HEK293 (cell line): Measurements from ENCODE around the gene EIF5A2.
"Not testable (repeated sequence)": the region's sequence is repeated elsewhere in the genome, so short reads cannot be mapped to it uniquely, and the experiment has no call there.

ENCODE experiments used
- BCL11A ChIP-seq: fragments of 450-650 bp; formaldehyde crosslinking; IDR thresholded peaks from 2 replicates; pipeline ENCODE4 v1.5.1; 2016; ENCODE audit warnings: low read depth, missing biosample characterization, missing genetic modification characterization
- ZBTB8A ChIP-seq: fragments of 450-650 bp; formaldehyde crosslinking; IDR thresholded peaks from 2 replicates; pipeline ENCODE4 v1.5.1; 2016; ENCODE audit warnings: missing biosample characterization, missing genetic modification characterization
- ZNF24 ChIP-seq: fragments of 450-650 bp; formaldehyde crosslinking; IDR thresholded peaks from 2 replicates; pipeline ENCODE4 v1.5.1; 2016; ENCODE audit warnings: missing biosample characterization, missing genetic modification characterization
- ZNF26 ChIP-seq: fragments of 450-650 bp; formaldehyde crosslinking; IDR thresholded peaks from 2 replicates; pipeline ENCODE4 v1.5.1; 2016; ENCODE audit warnings: missing biosample characterization, missing genetic modification characterization
- ZNF274 ChIP-seq, 2 experiments: fragments of 200-500 bp in 1 of 2; fragments of 450-650 bp in 1 of 2; sonication (Bioruptor generic) in 1 of 2; formaldehyde crosslinking in 1 of 2; IDR thresholded peaks; 2 replicates each; pipeline versions ENCODE4 v1.5.1 to v1.6.1; 2014 to 2016; ENCODE audit warnings: borderline replicate concordance in 1 of 2, inconsistent platforms in 1 of 2, low read length in 1 of 2, missing biosample characterization in 1 of 2, missing genetic modification characterization in 1 of 2
- ZNF558 ChIP-seq: fragments of 450-650 bp; formaldehyde crosslinking; IDR thresholded peaks from 2 replicates; pipeline ENCODE4 v1.5.1; 2016; ENCODE audit warnings: missing biosample characterization, missing genetic modification characterization
- ZNF670 ChIP-seq: fragments of 450-650 bp; formaldehyde crosslinking; IDR thresholded peaks from 2 replicates; pipeline ENCODE4 v1.5.1; 2016; ENCODE audit warnings: missing biosample characterization, missing genetic modification characterization, low read depth
- ZNF704 ChIP-seq: fragments of 450-650 bp; formaldehyde crosslinking; IDR thresholded peaks from 2 replicates; pipeline ENCODE4 v1.5.1; 2016; ENCODE audit warnings: missing biosample characterization, missing genetic modification characterization
- ZNF777 ChIP-seq: fragments of 450-650 bp; formaldehyde crosslinking; IDR thresholded peaks from 2 replicates; pipeline ENCODE4 v1.5.1; 2017; ENCODE audit warnings: missing biosample characterization, missing genetic modification characterization, borderline replicate concordance
- TF ChIP-seq, protein P1 (sequence below): fragments of 450-650 bp; formaldehyde crosslinking; IDR thresholded peaks from 2 replicates; pipeline ENCODE4 v1.5.1; 2016; ENCODE audit warnings: missing biosample characterization, missing genetic modification characterization

DNA sequence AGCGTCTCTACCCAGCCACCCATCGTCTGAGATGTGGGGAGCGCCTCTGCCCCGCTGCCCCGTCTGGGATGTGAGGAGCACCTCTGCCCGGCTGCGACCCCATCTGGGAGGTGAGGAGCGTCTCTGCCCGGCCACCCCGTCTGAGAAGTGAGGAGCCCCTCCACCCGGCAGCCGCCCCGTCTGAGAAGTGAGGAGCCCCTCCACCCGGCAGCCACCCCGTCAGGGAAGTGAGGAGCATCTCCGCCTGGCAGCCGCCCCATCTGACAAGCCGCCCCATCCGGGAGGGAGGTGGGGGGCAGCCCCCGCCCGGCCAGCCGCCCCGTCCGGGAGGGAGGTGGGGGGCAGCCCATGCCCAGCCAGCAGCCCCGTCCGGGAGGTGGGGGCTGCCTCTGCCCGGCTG, 15.1 kb upstream of the EIF5A2 start:
- TF ChIP-seq ZNF777; ZNF558 (tag by site-specific recombination); ZNF274 (IDR thresholded peaks at IDR 0.05; ENCODE audit: low read length); ZNF274 (tag by site-specific recombination; IDR thresholded peaks at IDR 0.05; ENCODE audit: borderline replicate concordance); ZNF24 (tag by site-specific recombination); ZNF26; BCL11A (tag by site-specific recombination); ZNF704 (tag by site-specific recombination); ZBTB8A (tag by site-specific recombination); ZNF670 (tag by site-specific recombination): not testable (repeated sequence)
- TF ChIP-seq, protein P1, sequence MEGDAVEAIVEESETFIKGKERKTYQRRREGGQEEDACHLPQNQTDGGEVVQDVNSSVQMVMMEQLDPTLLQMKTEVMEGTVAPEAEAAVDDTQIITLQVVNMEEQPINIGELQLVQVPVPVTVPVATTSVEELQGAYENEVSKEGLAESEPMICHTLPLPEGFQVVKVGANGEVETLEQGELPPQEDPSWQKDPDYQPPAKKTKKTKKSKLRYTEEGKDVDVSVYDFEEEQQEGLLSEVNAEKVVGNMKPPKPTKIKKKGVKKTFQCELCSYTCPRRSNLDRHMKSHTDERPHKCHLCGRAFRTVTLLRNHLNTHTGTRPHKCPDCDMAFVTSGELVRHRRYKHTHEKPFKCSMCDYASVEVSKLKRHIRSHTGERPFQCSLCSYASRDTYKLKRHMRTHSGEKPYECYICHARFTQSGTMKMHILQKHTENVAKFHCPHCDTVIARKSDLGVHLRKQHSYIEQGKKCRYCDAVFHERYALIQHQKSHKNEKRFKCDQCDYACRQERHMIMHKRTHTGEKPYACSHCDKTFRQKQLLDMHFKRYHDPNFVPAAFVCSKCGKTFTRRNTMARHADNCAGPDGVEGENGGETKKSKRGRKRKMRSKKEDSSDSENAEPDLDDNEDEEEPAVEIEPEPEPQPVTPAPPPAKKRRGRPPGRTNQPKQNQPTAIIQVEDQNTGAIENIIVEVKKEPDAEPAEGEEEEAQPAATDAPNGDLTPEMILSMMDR: not testable (repeated sequence)
